Large intestine (tissue), 3 donors: ENCODE results near the gene FGGY. TPM values are rescaled to one million over a fixed set of nuclear protein-coding genes. Genes with fewer than 3 reads are reported as not detected.
"Not testable (repeated sequence)": the region's sequence is repeated elsewhere in the genome, so short reads cannot be mapped to it uniquely, and the experiment has no call there.

ENCODE experiments used
- DNase-seq, 2 donors: peaks; one replicate each; pipeline versions ENCODE4 v3.0.0 to v3.0.0-alpha.2; 2013
- H3K27ac ChIP-seq: one replicate; pipeline ENCODE4 v1.5.1; 2013; ENCODE audit warnings: low read length
- H3K27me3 ChIP-seq: 2 replicates; pipeline ENCODE4 v1.6.1; 2013; ENCODE audit warnings: low read length; ENCODE audit not compliant: control insufficient read depth, insufficient read depth
- H3K36me3 ChIP-seq: 2 replicates; pipeline ENCODE4 v1.6.1; 2013; ENCODE audit warnings: low read length; ENCODE audit not compliant: control insufficient read depth, insufficient read depth
- H3K4me1 ChIP-seq: one replicate; pipeline ENCODE4 v1.6.1; 2013; ENCODE audit warnings: low read length; ENCODE audit not compliant: control insufficient read depth, insufficient read depth
- H3K4me3 ChIP-seq: one replicate; pipeline ENCODE4 v1.5.1; 2013; ENCODE audit warnings: low read length
- H3K9me3 ChIP-seq: one replicate; pipeline ENCODE4 v1.6.1; 2013; ENCODE audit warnings: mild to moderate bottlenecking, low read depth, low read length, moderate library complexity; ENCODE audit not compliant: control insufficient read depth
- WGBS: methylation state at CpG from one replicate; pipeline ENCODE4 v1.1.5; 2013; ENCODE audit warnings: low lambda C conversion rate; ENCODE audit not compliant: insufficient coverage; 5-methylcytosine and 5-hydroxymethylcytosine counted together
- polyA plus RNA-seq: library from polyadenylated mRNA; unstranded; fragments of 120-200 nt; gene quantifications from one replicate; pipeline ENCODE4 v1.2.1, GENCODE V29; 2013

Gene FGGY
- polyA plus RNA-seq, 1 donor: 17.5 TPM

- Histone ChIP-seq H3K4me1 (no peaks in the 10 kb centered on the region), H3K9me3 (peaks cover 2% of the 10 kb centered on the region), H3K27ac (no peak overlapping the region), H3K4me3 (no peak overlapping the region), H3K27me3 (no peaks in the 10 kb centered on the region), H3K36me3 (no peaks in the 10 kb centered on the region)
- no peak for DNase-seq
- WGBS: 100% methylated on average over 1 of the region's 2 CpGs
These were observed 272.3 kb downstream of the FGGY start for GRCh38 chr1:59569198-59569597.

DNA sequence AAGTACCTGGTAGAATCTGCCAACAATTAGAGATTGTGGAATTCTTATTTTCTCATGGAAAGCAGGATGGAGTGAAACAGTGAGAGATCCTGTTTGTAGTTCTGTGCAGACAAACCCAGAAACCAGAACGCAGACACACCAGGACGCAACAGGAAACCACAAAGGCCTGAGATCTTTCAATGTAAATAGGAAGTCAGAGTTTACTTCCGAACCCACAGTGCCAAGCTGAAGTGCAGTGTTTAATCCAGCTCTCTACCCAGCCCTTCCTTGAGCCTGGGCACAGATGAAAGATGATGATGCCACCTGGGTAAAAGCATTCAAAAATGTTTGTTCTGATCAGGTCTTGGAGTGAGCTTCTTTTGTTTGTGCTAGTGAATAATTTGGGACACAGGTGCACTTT lies 273.6 kb downstream of the FGGY start:
- no peak for DNase-seq
- H3K4me3 ChIP-seq: no peak overlapping the region
- no CpG with 5 or more reads among the region's 3 CpGs for whole genome bisulfite sequencing

GRCh38 chr1:59574085-59574484 lies 277.2 kb downstream of the FGGY start:
- no peaks in the 10 kb centered on the region for H3K27me3 ChIP-seq
- no peaks in the 10 kb centered on the region for H3K4me1 ChIP-seq
- no peak overlapping the region for H3K27ac ChIP-seq
- WGBS: no CpG with 5 or more reads among the region's 2 CpGs
- no peak overlapping the region for H3K4me3 ChIP-seq
- H3K9me3 ChIP-seq: peaks cover 5% of the 10 kb centered on the region
- no peak for DNase-seq
- H3K36me3 ChIP-seq: no peaks in the 10 kb centered on the region

More for the DNA sequence above, 273.6 kb downstream of the FGGY start:
- H3K4me1 ChIP-seq: no peaks in the 10 kb centered on the region
- no peak overlapping the region for H3K27ac ChIP-seq
- peaks cover 2% of the 10 kb centered on the region for H3K9me3 ChIP-seq
- no peaks in the 10 kb centered on the region for H3K36me3 ChIP-seq
- H3K27me3 ChIP-seq: no peaks in the 10 kb centered on the region

DNA sequence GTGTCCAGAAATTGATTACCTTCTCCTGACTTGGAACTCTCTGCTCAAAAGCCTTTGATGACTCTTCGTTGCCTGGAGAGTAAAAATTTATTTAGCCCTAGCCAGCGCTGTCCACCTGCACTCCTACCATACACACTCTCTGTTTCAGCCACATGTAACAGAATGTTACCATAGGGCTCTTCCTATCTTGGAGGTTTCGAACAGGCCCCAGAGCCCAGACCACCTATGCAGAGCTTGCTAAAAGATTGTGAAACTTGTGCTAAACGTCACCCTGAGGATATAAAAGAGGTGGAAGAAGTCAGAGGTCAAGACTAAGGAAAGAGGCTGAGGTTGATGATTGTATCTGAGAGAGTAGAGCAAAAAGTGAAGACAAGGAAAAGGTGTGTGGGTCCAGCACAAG lies 280.9 kb downstream of the FGGY start:
- Histone ChIP-seq H3K36me3 (no peaks in the 10 kb centered on the region), H3K4me1 (no peaks in the 10 kb centered on the region), H3K27ac (no peak overlapping the region), H3K9me3 (peaks cover 5% of the 10 kb centered on the region), H3K27me3 (no peaks in the 10 kb centered on the region), H3K4me3 (no peak overlapping the region)
- WGBS: 100% methylated on average over 2 of the region's 4 CpGs
- DNase-seq: no peak

- DNase-seq: no peak
- no CpG with 5 or more reads among the region's 1 CpG for WGBS
- no peaks in the 10 kb centered on the region for H3K27me3 ChIP-seq
These were observed 282.3 kb downstream of the FGGY start for GRCh38 chr1:59579222-59579621.

GRCh38 chr1:59580257-59580656 lies 283.4 kb downstream of the FGGY start:
- no peaks in the 10 kb centered on the region for H3K36me3 ChIP-seq
- DNase-seq: no peak
- H3K4me3 ChIP-seq: no peak overlapping the region
- no peaks in the 10 kb centered on the region for H3K4me1 ChIP-seq
- H3K27me3 ChIP-seq: no peaks in the 10 kb centered on the region
- no CpG with 5 or more reads among the region's 4 CpGs for WGBS
- H3K9me3 ChIP-seq: peaks cover 3% of the 10 kb centered on the region
- H3K27ac ChIP-seq: no peak overlapping the region

More at GRCh38 chr1:59579222-59579621, 282.3 kb downstream of the FGGY start:
- H3K4me1 ChIP-seq: no peaks in the 10 kb centered on the region
- H3K27ac ChIP-seq: no peak overlapping the region
- no peak overlapping the region for H3K4me3 ChIP-seq
- H3K36me3 ChIP-seq: no peaks in the 10 kb centered on the region
- H3K9me3 ChIP-seq: peaks cover 3% of the 10 kb centered on the region

DNA sequence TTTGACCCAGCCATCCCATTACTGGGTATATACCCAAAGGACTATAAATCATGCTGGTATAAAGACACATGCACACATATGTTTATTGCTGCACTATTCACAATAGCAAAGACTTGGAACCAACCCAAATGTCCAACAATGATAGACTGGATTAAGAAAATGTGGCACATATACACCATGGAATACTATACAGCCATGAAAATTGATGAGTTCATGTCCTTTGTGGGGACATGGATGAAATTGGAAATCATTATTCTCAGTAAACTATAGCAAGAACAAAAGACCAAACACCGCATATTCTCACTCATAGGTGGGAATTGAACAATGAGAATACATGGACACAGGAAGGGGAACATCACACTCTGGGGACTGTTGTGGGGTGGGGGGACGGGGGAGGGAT lies 295.5 kb downstream of the FGGY start:
- WGBS: no CpG with 5 or more reads among the region's 2 CpGs
- not testable (repeated sequence) for H3K36me3 ChIP-seq, H3K27me3 ChIP-seq, H3K27ac ChIP-seq, H3K4me3 ChIP-seq, H3K9me3 ChIP-seq, DNase-seq
- H3K4me1 ChIP-seq: peaks cover 39% of the 10 kb centered on the region

GRCh38 chr1:59592924-59593323 lies 296.0 kb downstream of the FGGY start:
- Histone ChIP-seq H3K36me3 (no peaks in the 10 kb centered on the region), H3K27ac (peak overlapping the region; percentile 83), H3K27me3 (no peaks in the 10 kb centered on the region), H3K4me3 (no peak overlapping the region), H3K4me1 (peaks cover 39% of the 10 kb centered on the region), H3K9me3 (no peaks in the 10 kb centered on the region)
- WGBS: 60% methylated on average over 1 of the region's 2 CpGs
- DNase-seq: no peak

DNA sequence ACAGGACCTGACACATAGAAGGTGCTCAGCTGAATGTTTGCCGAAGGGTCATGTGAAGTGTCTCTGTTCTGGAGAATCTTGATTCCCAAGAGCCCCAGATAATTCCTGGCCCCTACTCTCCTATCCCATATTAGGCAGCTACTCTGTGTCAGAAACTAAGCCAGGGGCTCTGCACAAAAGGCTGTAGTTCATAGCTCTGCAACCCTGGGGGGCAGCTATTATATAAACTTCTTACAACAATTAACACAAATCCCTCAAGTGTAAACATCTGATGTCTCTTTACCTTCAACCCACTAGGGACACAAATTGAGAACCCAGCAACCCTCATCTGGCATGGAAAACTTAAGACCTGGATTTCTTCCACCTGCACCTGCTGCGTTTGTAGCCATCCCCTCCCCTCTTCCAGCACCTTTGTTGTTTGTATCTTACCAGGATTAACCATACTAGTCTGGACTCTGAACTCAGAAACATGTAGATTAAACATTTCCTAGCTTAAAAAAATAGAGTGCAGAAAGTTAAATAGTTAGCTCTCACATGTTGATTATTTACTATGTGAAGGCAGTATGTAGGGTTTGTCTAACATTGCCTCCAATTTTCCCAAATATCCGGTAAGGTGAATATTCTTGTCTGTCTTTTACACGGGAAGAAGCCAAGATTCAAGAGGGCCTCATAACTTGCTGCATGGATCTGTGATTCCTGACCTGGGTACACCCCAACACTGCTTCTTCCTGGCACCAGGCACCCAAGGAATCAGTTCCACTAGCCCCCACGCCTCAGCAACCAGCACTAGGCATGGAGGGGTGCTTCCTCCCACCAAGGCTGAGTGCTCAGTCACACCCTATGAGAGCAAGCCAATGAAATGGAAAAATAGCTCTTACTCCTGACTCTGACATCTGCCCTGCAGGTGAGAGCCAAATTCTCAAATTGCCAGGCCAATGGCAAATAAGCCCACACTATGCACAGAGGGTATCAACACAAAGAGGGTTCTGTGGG lies 297.2 kb downstream of the FGGY start:
- Histone ChIP-seq H3K4me1 (peaks cover 39% of the 10 kb centered on the region), H3K27me3 (no peaks in the 10 kb centered on the region), H3K4me3 (no peak overlapping the region), H3K27ac (peak overlapping the region; percentile 83), H3K36me3 (no peaks in the 10 kb centered on the region), H3K9me3 (no peaks in the 10 kb centered on the region)
- peak; percentile 49 to 82 for DNase-seq
- no CpG with 5 or more reads among the region's 5 CpGs for WGBS

DNA sequence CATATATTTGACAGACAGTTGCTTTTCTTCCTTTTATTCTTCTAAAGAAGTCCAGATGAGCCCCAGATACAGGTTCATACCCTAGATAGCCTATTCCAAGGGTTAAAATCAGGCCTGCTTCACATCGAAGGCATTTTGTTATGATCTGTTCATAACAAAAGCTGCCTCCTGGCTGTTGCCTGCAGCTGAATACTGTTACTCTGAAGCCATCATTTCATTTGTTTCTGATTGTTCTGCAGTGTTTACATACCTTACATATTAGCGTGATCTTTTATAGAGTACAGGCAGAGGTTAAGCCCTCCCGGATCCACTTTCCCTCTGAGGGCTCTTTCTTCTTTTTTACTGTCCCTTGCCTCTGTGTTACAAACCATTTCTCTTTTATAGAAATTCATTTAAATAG lies 298.9 kb downstream of the FGGY start:
- Histone ChIP-seq H3K27ac (peak overlapping the region; percentile 83), H3K36me3 (no peaks in the 10 kb centered on the region), H3K27me3 (no peaks in the 10 kb centered on the region), H3K4me1 (peaks cover 39% of the 10 kb centered on the region), H3K9me3 (no peaks in the 10 kb centered on the region), H3K4me3 (no peak overlapping the region)
- WGBS: 0% methylated on average over 1 of the region's 3 CpGs
- DNase-seq: peak in 1 of 2 donors; percentile 37
